ENCODE results near the gene PSMF1.

DNA sequence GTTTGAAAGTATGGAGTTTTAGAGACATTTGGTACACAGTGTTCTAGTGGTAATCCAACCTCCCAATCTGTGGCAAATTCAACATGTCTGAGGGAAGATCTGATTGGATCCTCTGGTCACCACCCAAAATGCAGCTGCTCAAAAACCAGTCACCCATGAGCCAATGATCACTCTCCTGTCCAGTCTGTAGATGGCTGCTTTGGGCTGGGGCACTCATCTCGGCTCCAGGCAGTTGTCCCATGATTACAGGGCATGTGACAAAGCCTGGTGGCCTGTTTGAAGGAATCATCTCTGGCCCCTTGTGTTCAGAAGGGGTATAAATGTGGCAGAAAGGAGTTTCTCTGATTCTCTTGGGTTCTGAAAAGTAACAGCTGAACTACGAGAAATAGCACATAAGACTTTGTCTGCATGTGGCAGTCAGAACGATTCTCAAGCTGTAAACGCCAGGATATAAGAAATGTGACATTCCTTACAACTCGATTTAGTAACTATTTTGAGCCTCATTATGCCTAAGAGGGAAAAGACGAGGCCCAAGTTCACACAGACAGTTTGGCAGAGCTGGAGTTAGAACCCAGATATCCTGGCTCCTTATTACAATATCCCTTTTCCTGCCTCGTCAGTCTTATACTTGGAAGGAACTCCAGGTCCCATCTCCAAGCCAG is 80.9 kb downstream of the PSMF1 start:
- no peak for TF ChIP-seq CTCF (IDR thresholded peaks at IDR 0.05; ENCODE audit: poor library complexity, severe bottlenecking)
- TF ChIP-seq EZH2 (IDR thresholded peaks at IDR 0.05; ENCODE audit: borderline replicate concordance, insufficient read depth, low read length, poor library complexity, severe bottlenecking) = no peak
